HL-60 (cell line): Measurements from ENCODE around the gene TNPO1.

Experiments used
- CTCF ChIP-seq: IDR thresholded peaks from one replicate; pipeline ENCODE4 v1.5.1; 2011; ENCODE audit warnings: low read length, control low read depth, inconsistent platforms; ENCODE audit not compliant: insufficient read depth
- POLR2AphosphoS5 ChIP-seq: IDR thresholded peaks from 2 replicates; pipeline ENCODE4 v1.6.1; 2012; ENCODE audit warnings: low read depth
- REST ChIP-seq: IDR thresholded peaks from 2 replicates; pipeline ENCODE4 v1.6.1; 2012; ENCODE audit warnings: low read depth; ENCODE audit not compliant: insufficient replicate concordance

- TF ChIP-seq CTCF = no peak
- TF ChIP-seq POLR2AphosphoS5 = no peak
- TF ChIP-seq REST = no peak
Observed at GRCh38 chr5:72882989-72883388, 66.5 kb downstream of the TNPO1 start.
